HepG2 (cell line): ENCODE results near the gene PTEN. TPM values are rescaled to one million over a fixed set of nuclear protein-coding genes. Genes with fewer than 3 reads are reported as not detected.
"Not testable (repeated sequence)": the region's sequence is repeated elsewhere in the genome, so short reads cannot be mapped to it uniquely, and the experiment has no call there.

Source experiments
- ATAC-seq: fragments of 200-7000 bp; cut with Tn5 transposase; 3 replicates; pipeline ENCODE4 v1.9.1; 2020; ENCODE audit warnings: mild to moderate bottlenecking, moderate library complexity
- BruUV-seq: library from RNA; stranded (reverse); fragments of 400-500 nt; replicated peaks from 2 replicates; lab custom pipeline; 2021; lab: Mats Ljungman, UMichigan
- CTCF ChIA-PET: fragments of 300-600 bp; formaldehyde crosslinking; extraction: SDS; loops from one replicate; lab custom pipeline; 2021; ENCODE audit warnings: low total read pairs, inconsistent platforms, low intra/inter-chr PET ratio; lab: Yijun Ruan, JAX
- POLR2A ChIA-PET: fragments of 350-600 bp; sonication (Branson Sonifier 250); formaldehyde crosslinking; loops from one replicate; lab custom pipeline; 2020; ENCODE audit warnings: antibody characterized with exemption, inconsistent platforms; lab: Yijun Ruan, JAX
- DNase-seq: peaks from one replicate; pipeline ENCODE4 v3.0.0-alpha.2; 2015; ENCODE audit warnings: low spot score
- FAIRE-seq: peaks from 3 replicates; lab custom pipeline; 2011; peaks lifted over from hg19 to GRCh38; lab: Jason Lieb, UNC
- H2AFZ ChIP-seq: one replicate; pipeline ENCODE4 v1.6.1; 2011; ENCODE audit warnings: low read length, inconsistent platforms
- H3K27ac ChIP-seq: fragments of 300-600 bp; 3 replicates; pipeline ENCODE4 v1.8.0; 2011; ENCODE audit warnings: mixed run types, mild to moderate bottlenecking, mixed read lengths, low read length, inconsistent platforms; ENCODE audit not compliant: insufficient read depth; ENCODE audit errors: extremely low read length
- H3K27me3 ChIP-seq, 2 experiments: fragments of 200-600 bp in 1 of 2; 2 replicates in 1 of 2; 3 replicates in 1 of 2; pipeline versions ENCODE4 v1.6.0 to v1.8.0; 2011; ENCODE audit warnings: low read length in 2 of 2, mild to moderate bottlenecking in 2 of 2, moderate library complexity in 2 of 2, inconsistent platforms in 1 of 2; ENCODE audit not compliant: insufficient read depth in 2 of 2, control insufficient read depth in 1 of 2
- H3K36me3 ChIP-seq, 2 experiments: fragments of 200-600 bp in 1 of 2; replicated peaks in 1 of 2; 2 replicates in 1 of 2; 3 replicates in 1 of 2; pipeline versions ENCODE4 v1.5.1 to v1.8.0; 2011; ENCODE audit warnings: low read length in 2 of 2, inconsistent platforms in 1 of 2; ENCODE audit not compliant: insufficient read depth in 2 of 2, control insufficient read depth in 1 of 2
- H3K4me1 ChIP-seq: 2 replicates; pipeline ENCODE4 v1.5.1; 2012; ENCODE audit warnings: low read length, inconsistent platforms; ENCODE audit not compliant: insufficient read depth
- H3K4me2 ChIP-seq: 2 replicates; pipeline ENCODE4 v1.6.0; 2011; ENCODE audit warnings: low read depth, low read length, inconsistent platforms
- H3K4me3 ChIP-seq, 3 experiments: fragments of 200-600 bp in 1 of 3; sonication (generic), shearing (Covaris generic) in 1 of 3; replicated peaks in 1 of 3; 2 replicates each; pipeline ENCODE4 v1.5.1; 2011 to 2016; ENCODE audit warnings: low read length in 3 of 3, inconsistent platforms in 2 of 3, low read depth in 2 of 3, mild to moderate bottlenecking in 2 of 3, control low read depth in 1 of 3, mixed read lengths in 1 of 3; ENCODE audit not compliant: insufficient read depth in 1 of 3
- H3K79me2 ChIP-seq: one replicate; pipeline ENCODE4 v1.6.1; 2011; ENCODE audit warnings: low read length, inconsistent platforms; ENCODE audit not compliant: insufficient read depth
- H3K9ac ChIP-seq: 2 replicates; pipeline ENCODE4 v1.6.0; 2011; ENCODE audit warnings: mild to moderate bottlenecking, low read depth, low read length, inconsistent platforms; ENCODE audit not compliant: insufficient read depth
- H3K9me3 ChIP-seq: 2 replicates; pipeline ENCODE4 v1.5.1; 2012; ENCODE audit warnings: mild to moderate bottlenecking, low read length
- H4K20me1 ChIP-seq: 2 replicates; pipeline ENCODE4 v1.6.0; 2011; ENCODE audit warnings: inconsistent platforms, mild to moderate bottlenecking, low read length, moderate library complexity; ENCODE audit not compliant: insufficient read depth
- GLI4 ChIP-seq: sonication (generic); formaldehyde crosslinking; IDR thresholded peaks from 2 replicates; pipeline ENCODE4 v1.5.1; 2020; ENCODE audit warnings: missing genetic modification reagents, mild to moderate bottlenecking, moderate library complexity, borderline replicate concordance
- MAFF ChIP-seq: IDR thresholded peaks from 2 replicates; pipeline ENCODE4 v1.6.1; 2011; ENCODE audit warnings: low read depth, low read length, improper control_type of control experiment
- MAFK ChIP-seq, 2 experiments: IDR thresholded peaks in 1 of 2; conservative IDR thresholded peaks in 1 of 2; 2 replicates each; pipeline ENCODE4 v1.6.1; 2011; ENCODE audit warnings: improper control_type of control experiment in 2 of 2, low read length in 2 of 2
- WGBS: methylation state at CpG from one replicate; pipeline ENCODE4 v1.1.6; 2017; ENCODE audit warnings: low lambda C conversion rate; 5-methylcytosine and 5-hydroxymethylcytosine counted together
- in situ Hi-C: cut with HindIII; loops from 2 replicates; pipeline ENCODE4 v1.10.0; 2017; ENCODE audit warnings: low pct_unique_long_range_greater_than_20kb; ENCODE audit not compliant: extremely low pct_ligation_motif_present
- intact Hi-C: fragments of 100-400 bp; cut with micrococcal nuclease; formaldehyde crosslinking; loops from one replicate; pipeline ENCODE4 v1.10.0; 2022; ENCODE audit not compliant: unreplicated experiment
- polyA plus RNA-seq, 8 experiments: library from polyadenylated mRNA; depleted of rRNA in 3 of 8; stranded (reverse) in 7 of 8; unstranded in 1 of 8; fragments of >200 nt; fragmentation: Illumina TruSeq in 4 of 8; extraction: Trizol in 4 of 8; gene quantifications; 2 replicates each; pipeline versions ENCODE4 v1.2.1 to v1.2.3, GENCODE V29; 2011 to 2016; ENCODE audit warnings: low read depth in 4 of 8, missing spikeins in 1 of 8, mixed read lengths in 1 of 8; ENCODE audit not compliant: insufficient read depth in 1 of 8
- total RNA-seq, 5 experiments: library from RNA; depleted of rRNA; stranded (reverse); fragments of >200 nt; fragmentation: Illumina TruSeq; extraction: Trizol; gene quantifications; 2 replicates each; pipeline ENCODE4 v1.2.3, GENCODE V29; 2016; ENCODE audit warnings: low read depth in 1 of 5
- TF ChIP-seq, protein P1 (sequence below): sonication (generic); formaldehyde crosslinking; IDR thresholded peaks from 2 replicates; pipeline ENCODE4 v1.9.0; 2021; ENCODE audit warnings: missing genetic modification reagents, borderline replicate concordance
- TF ChIP-seq, protein P2 (sequence below): sonication (generic); formaldehyde crosslinking; IDR thresholded peaks from 2 replicates; pipeline ENCODE4 v1.5.1; 2020; ENCODE audit warnings: missing genetic modification reagents, mild to moderate bottlenecking, borderline replicate concordance

The PTEN gene
- total and polyA plus RNA-seq, 2 of the 13 experiments (the other 11 are each of a cell fraction or from before 2014, with no cell fraction given) = 30.3 to 61.3 TPM

DNA sequence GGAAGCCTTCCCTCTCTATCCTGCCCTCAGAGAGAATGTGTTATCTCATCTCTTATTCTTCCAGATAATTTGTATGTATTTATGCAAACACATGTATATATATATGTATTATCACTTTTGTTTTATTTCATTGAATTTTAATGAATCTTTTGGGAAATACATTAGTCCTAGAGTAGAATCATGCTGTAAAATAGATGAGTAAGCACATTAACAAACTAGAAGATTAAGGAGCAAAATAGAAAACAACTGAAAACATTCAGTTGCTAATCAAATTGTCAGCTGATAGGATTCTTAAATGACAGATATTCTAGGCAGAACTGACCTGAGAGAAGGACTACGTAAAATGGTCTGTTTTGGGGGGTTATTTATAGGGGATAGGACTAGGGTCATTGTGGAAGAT lies 11.3 kb upstream of the PTEN start (continued):
- TF ChIP-seq MAFK (conservative IDR thresholded peaks at IDR 0.05 in 1 of 2, IDR thresholded peaks at IDR 0.05 in 1 of 2; ENCODE audit: low read length in 2 of 2) = peak; percentile 70 to 81
- no peak for TF ChIP-seq GLI4 (CRISPR knock-in tag)
- TF ChIP-seq, protein P1, sequence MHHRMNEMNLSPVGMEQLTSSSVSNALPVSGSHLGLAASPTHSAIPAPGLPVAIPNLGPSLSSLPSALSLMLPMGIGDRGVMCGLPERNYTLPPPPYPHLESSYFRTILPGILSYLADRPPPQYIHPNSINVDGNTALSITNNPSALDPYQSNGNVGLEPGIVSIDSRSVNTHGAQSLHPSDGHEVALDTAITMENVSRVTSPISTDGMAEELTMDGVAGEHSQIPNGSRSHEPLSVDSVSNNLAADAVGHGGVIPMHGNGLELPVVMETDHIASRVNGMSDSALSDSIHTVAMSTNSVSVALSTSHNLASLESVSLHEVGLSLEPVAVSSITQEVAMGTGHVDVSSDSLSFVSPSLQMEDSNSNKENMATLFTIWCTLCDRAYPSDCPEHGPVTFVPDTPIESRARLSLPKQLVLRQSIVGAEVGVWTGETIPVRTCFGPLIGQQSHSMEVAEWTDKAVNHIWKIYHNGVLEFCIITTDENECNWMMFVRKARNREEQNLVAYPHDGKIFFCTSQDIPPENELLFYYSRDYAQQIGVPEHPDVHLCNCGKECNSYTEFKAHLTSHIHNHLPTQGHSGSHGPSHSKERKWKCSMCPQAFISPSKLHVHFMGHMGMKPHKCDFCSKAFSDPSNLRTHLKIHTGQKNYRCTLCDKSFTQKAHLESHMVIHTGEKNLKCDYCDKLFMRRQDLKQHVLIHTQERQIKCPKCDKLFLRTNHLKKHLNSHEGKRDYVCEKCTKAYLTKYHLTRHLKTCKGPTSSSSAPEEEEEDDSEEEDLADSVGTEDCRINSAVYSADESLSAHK = no peak
- TF ChIP-seq, protein P2, sequence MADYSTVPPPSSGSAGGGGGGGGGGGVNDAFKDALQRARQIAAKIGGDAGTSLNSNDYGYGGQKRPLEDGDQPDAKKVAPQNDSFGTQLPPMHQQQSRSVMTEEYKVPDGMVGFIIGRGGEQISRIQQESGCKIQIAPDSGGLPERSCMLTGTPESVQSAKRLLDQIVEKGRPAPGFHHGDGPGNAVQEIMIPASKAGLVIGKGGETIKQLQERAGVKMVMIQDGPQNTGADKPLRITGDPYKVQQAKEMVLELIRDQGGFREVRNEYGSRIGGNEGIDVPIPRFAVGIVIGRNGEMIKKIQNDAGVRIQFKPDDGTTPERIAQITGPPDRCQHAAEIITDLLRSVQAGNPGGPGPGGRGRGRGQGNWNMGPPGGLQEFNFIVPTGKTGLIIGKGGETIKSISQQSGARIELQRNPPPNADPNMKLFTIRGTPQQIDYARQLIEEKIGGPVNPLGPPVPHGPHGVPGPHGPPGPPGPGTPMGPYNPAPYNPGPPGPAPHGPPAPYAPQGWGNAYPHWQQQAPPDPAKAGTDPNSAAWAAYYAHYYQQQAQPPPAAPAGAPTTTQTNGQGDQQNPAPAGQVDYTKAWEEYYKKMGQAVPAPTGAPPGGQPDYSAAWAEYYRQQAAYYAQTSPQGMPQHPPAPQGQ (CRISPR knock-in tag) = no peak
- TF ChIP-seq MAFF = peak; percentile 67

DNA sequence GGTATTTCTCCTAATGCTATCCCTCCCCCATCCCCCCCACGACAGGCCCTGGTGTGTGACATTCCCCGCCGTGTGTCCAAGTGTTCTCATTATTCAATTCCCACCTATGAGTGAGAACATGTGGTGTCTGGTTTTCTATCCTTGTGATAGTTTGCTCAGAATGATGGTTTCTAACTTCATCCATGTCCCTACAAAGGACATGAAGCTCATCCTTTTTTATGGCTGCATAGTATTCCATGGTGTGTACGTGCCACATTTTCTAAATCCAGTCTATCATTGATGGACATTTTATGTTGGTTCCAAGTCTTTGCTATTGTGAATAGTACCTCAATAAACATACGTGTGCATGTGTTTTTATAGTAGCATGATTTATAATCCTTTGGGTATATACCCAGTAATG lies 8.2 kb upstream of the PTEN start:
- H3K27me3 ChIP-seq, DNase-seq, H3K36me3 ChIP-seq, H3K9me3 ChIP-seq, BruUV-seq, H3K9ac ChIP-seq, POLR2A ChIA-PET, H3K4me2 ChIP-seq, intact Hi-C loops, CTCF ChIA-PET, H4K20me1 ChIP-seq, H2AFZ ChIP-seq, ATAC-seq, H3K79me2 ChIP-seq, H3K27ac ChIP-seq, FAIRE-seq, H3K4me3 ChIP-seq: not testable (repeated sequence)
- WGBS = 52% methylated on average over 5 of the region's 5 CpGs
- in situ Hi-C loops = loop anchor here (10.0 kb wide), 1 partner anchor 700 kb away; no protein-coding TSS in a partner anchor
- peaks cover 11% of the 10 kb centered on the region for H3K4me1 ChIP-seq

DNA sequence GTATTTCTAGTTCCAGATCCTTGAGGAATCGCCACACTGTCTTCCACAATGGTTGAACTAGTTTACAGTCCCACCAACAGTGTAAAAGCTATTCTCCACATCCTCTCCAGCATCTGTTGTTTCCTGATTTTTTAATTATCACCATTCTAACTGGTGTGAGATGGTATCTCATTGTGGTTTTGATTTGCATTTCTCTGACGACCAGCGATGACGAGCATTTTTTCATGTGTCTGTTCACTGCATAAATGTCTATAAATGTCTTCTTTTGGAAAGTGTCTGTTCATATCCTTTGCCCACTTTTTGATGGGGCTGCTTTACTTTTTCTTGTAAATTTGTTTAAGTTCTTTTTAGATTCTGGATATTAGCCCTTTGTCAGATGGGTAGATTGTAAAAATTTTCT lies 7.8 kb upstream of the PTEN start:
- intact Hi-C loops, BruUV-seq, ATAC-seq, DNase-seq, POLR2A ChIA-PET, H3K4me3 ChIP-seq, H3K27ac ChIP-seq, H3K4me2 ChIP-seq, H2AFZ ChIP-seq, CTCF ChIA-PET, H3K27me3 ChIP-seq, H4K20me1 ChIP-seq, H3K79me2 ChIP-seq, H3K9me3 ChIP-seq, H3K36me3 ChIP-seq, H3K9ac ChIP-seq, FAIRE-seq: not testable (repeated sequence)
- peaks cover 11% of the 10 kb centered on the region for H3K4me1 ChIP-seq
- WGBS = 61% methylated on average over 4 of the region's 4 CpGs
- in situ Hi-C loops = loop anchor here (10.0 kb wide), 1 partner anchor 699 kb away; no protein-coding TSS in a partner anchor
